Umbilical cord (tissue), 2 donors: Measurements from ENCODE around the gene ABHD13. TPM values are rescaled to one million over a fixed set of nuclear protein-coding genes. Genes with fewer than 3 reads are reported as not detected.
"Not testable (repeated sequence)": the region's sequence is repeated elsewhere in the genome, so short reads cannot be mapped to it uniquely, and the experiment has no call there.

Source experiments
- DNase-seq: peaks from one replicate; pipeline ENCODE4 v3.0.0-alpha.2; 2015; ENCODE audit warnings: low spot score
- total RNA-seq: library from RNA; depleted of rRNA; stranded (reverse); fragments of >200 nt; gene quantifications from one replicate; pipeline ENCODE4 v1.2.3, GENCODE V29; 2014; ENCODE audit warnings: low replicate concordance; ENCODE audit not compliant: insufficient read depth

The ABHD13 gene
- total RNA-seq = 14.9 TPM

GRCh38 chr13:108218044-108218974 is at the start of gene ABHD13:
Gene ABHD13 (plus strand): TSS chr13:108218392. CDS start chr13:108229219, 10,827 bp downstream.
- DNase-seq = peak; percentile 95

GRCh38 chr13:108168929-108169328 is 49.3 kb upstream of the ABHD13 start:
- DNase-seq = no peak

- no peak for DNase-seq
These were observed 41.4 kb upstream of the ABHD13 start for GRCh38 chr13:108176685-108177274.

- no peak for DNase-seq
These were observed 40.1 kb upstream of the ABHD13 start for GRCh38 chr13:108178078-108178477.

- no peak for DNase-seq
These were observed 35.5 kb upstream of the ABHD13 start for GRCh38 chr13:108182652-108183051.

GRCh38 chr13:108185223-108185622 is 33.0 kb upstream of the ABHD13 start:
- DNase-seq = no peak

- DNase-seq = no peak
These were observed 29.9 kb upstream of the ABHD13 start for GRCh38 chr13:108188260-108188659.

- DNase-seq = no peak
These were observed 27.3 kb upstream of the ABHD13 start for GRCh38 chr13:108190897-108191296.

GRCh38 chr13:108193806-108194205 is 24.4 kb upstream of the ABHD13 start:
- no peak for DNase-seq

- DNase-seq = no peak
These were observed 23.7 kb upstream of the ABHD13 start for GRCh38 chr13:108194435-108194936.

GRCh38 chr13:108195146-108195545 is 23.0 kb upstream of the ABHD13 start:
- no peak for DNase-seq

GRCh38 chr13:108195861-108196260 is 22.3 kb upstream of the ABHD13 start:
- DNase-seq = no peak

- DNase-seq = no peak
These were observed 17.3 kb upstream of the ABHD13 start for GRCh38 chr13:108200781-108201398.

GRCh38 chr13:108210551-108210950 is 7.6 kb upstream of the ABHD13 start:
- DNase-seq = peak; percentile 93

GRCh38 chr13:108212886-108213285 is 5.3 kb upstream of the ABHD13 start:
- no peak for DNase-seq

- DNase-seq = no peak
These were observed 4.2 kb upstream of the ABHD13 start for GRCh38 chr13:108213946-108214345.

GRCh38 chr13:108214441-108215271 is 3.5 kb upstream of the ABHD13 start:
- no peak for DNase-seq

GRCh38 chr13:108215436-108215835 is 2.8 kb upstream of the ABHD13 start, which contains the start of gene LIG4:
Gene LIG4 (minus strand): TSS chr13:108215536. CDS start chr13:108211268, 4,268 bp downstream.
- DNase-seq = peak; percentile 94

GRCh38 chr13:108217307-108218043 is 717 bp upstream of the ABHD13 start:
- not testable (repeated sequence) for DNase-seq

GRCh38 chr13:108220041-108220440 is 1.8 kb downstream of the ABHD13 start:
- DNase-seq = no peak
